Measurements from ENCODE around the gene SETMAR.
A peak's percentile ranks its signal among the peaks of the same experiment; 100 is the strongest.

GRCh38 chr3:4314688-4315087, 11.5 kb downstream of the SETMAR start:
- TF ChIP-seq, protein P1, sequence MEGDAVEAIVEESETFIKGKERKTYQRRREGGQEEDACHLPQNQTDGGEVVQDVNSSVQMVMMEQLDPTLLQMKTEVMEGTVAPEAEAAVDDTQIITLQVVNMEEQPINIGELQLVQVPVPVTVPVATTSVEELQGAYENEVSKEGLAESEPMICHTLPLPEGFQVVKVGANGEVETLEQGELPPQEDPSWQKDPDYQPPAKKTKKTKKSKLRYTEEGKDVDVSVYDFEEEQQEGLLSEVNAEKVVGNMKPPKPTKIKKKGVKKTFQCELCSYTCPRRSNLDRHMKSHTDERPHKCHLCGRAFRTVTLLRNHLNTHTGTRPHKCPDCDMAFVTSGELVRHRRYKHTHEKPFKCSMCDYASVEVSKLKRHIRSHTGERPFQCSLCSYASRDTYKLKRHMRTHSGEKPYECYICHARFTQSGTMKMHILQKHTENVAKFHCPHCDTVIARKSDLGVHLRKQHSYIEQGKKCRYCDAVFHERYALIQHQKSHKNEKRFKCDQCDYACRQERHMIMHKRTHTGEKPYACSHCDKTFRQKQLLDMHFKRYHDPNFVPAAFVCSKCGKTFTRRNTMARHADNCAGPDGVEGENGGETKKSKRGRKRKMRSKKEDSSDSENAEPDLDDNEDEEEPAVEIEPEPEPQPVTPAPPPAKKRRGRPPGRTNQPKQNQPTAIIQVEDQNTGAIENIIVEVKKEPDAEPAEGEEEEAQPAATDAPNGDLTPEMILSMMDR (IDR thresholded peaks at IDR 0.05): peak in 3 of 6 experiments; percentile 8 to 22 (median 18)
- no peak for TF ChIP-seq POLR2A (IDR thresholded peaks at IDR 0.05)
